ENCODE data around the gene CEACAM4. TPM values are rescaled to one million over a fixed set of nuclear protein-coding genes. Genes with fewer than 3 reads are reported as not detected.

Gene CEACAM4
- total and polyA plus RNA-seq, 4 donors = 0.63 to 2.2 (median 0.80) TPM

GRCh38 chr19:41671486-41671885, 44.6 kb upstream of the CEACAM4 start:
- 60% methylated on average over 5 of the region's 5 CpGs for WGBS
- no peaks in the 10 kb centered on the region for H3K4me1 ChIP-seq (ENCODE audit: control insufficient read depth in 4 of 4, insufficient read depth in 4 of 4, low read length in 3 of 4)
- no peak for DNase-seq (ENCODE audit: low spot score)
- no peak overlapping the region for H3K9ac ChIP-seq (ENCODE audit: low read depth in 1 of 2, low read length in 2 of 2)
- no peaks in the 10 kb centered on the region for H3K36me3 ChIP-seq (ENCODE audit: control insufficient read depth in 4 of 4, insufficient read depth in 3 of 4, low read depth in 1 of 4, low read length in 3 of 4)
- no peak overlapping the region for H3K4me3 ChIP-seq (ENCODE audit: low read depth in 1 of 3, low read length in 3 of 3)
- H3K27me3 ChIP-seq (ENCODE audit: control insufficient read depth in 4 of 4, insufficient read depth in 4 of 4, low read length in 3 of 4) = peaks cover 0 to 14% (median 4%) of the 10 kb centered on the region in 4 donors
- H3K9me3 ChIP-seq (ENCODE audit: control insufficient read depth in 4 of 4, low read length in 3 of 4) = peaks cover 0 to 5% (median 4%) of the 10 kb centered on the region in 4 donors
- TF ChIP-seq REST (IDR thresholded peaks at IDR 0.05) = no peak
- no peak overlapping the region for H3K27ac ChIP-seq (ENCODE audit: low read depth in 1 of 2, low read length in 2 of 2)

- H3K4me1 ChIP-seq (ENCODE audit: control insufficient read depth in 4 of 4, insufficient read depth in 4 of 4, low read length in 3 of 4) = no peaks in the 10 kb centered on the region
- H3K27ac ChIP-seq (ENCODE audit: low read depth in 1 of 2, low read length in 2 of 2) = no peak overlapping the region
- no peak for TF ChIP-seq ATF3 (IDR thresholded peaks at IDR 0.05)
- no peak for TF ChIP-seq FOXA1 (IDR thresholded peaks at IDR 0.05)
- TF ChIP-seq CTCF (IDR thresholded peaks at IDR 0.05; ENCODE audit: low read depth, low read length, missing input control) = no peak
- no peak for TF ChIP-seq ZBTB33 (IDR thresholded peaks at IDR 0.05)
- no peak for TF ChIP-seq SP1 (IDR thresholded peaks at IDR 0.05)
- no peak for TF ChIP-seq MAX (IDR thresholded peaks at IDR 0.05)
- TF ChIP-seq HNF4A (conservative IDR thresholded peaks at IDR 0.05) = no peak
- TF ChIP-seq RAD21 (IDR thresholded peaks at IDR 0.05) = no peak
- no peak for TF ChIP-seq RXRA (IDR thresholded peaks at IDR 0.05)
- no peak for TF ChIP-seq NR2F2 (IDR thresholded peaks at IDR 0.05)
- no peak for TF ChIP-seq GABPA (IDR thresholded peaks at IDR 0.05 in 1 of 2, conservative IDR thresholded peaks at IDR 0.05 in 1 of 2)
- peaks cover 6 to 12% (median 10%) of the 10 kb centered on the region in 4 donors for H3K9me3 ChIP-seq (ENCODE audit: control insufficient read depth in 4 of 4, low read length in 3 of 4)
- peaks cover 0 to 14% (median 4%) of the 10 kb centered on the region in 4 donors for H3K27me3 ChIP-seq (ENCODE audit: control insufficient read depth in 4 of 4, insufficient read depth in 4 of 4, low read length in 3 of 4)
- H3K9ac ChIP-seq (ENCODE audit: low read depth in 1 of 2, low read length in 2 of 2) = no peak overlapping the region
- no peak overlapping the region for H3K4me3 ChIP-seq (ENCODE audit: low read depth in 1 of 3, low read length in 3 of 3)
- H3K36me3 ChIP-seq (ENCODE audit: control insufficient read depth in 4 of 4, insufficient read depth in 3 of 4, low read depth in 1 of 4, low read length in 3 of 4) = no peaks in the 10 kb centered on the region
- DNase-seq (ENCODE audit: low spot score) = no peak
Measured at GRCh38 chr19:41670755-41671154, 43.9 kb upstream of the CEACAM4 start.

Measured in liver (tissue), 9 donors.